SK-N-SH treated with all-trans-retinoic acid at 6 μM for 48 hours (cell line): ENCODE measurements around the gene C1QTNF2.

Experiments
- ATAC-seq: fragments of 200-7000 bp; cut with Tn5 transposase; 3 replicates; pipeline ENCODE4 v1.9.1; 2020; ENCODE audit warnings: mild to moderate bottlenecking, moderate library complexity
- ARNTL ChIP-seq: fragments of 450-650 bp; formaldehyde crosslinking; IDR thresholded peaks from 2 replicates; pipeline ENCODE4 v1.5.0; 2020; ENCODE audit warnings: low read depth, mild to moderate bottlenecking, moderate library complexity, borderline replicate concordance
- CSDC2 ChIP-seq: fragments of 250-450 bp; sonication (Bioruptor Pico); IDR thresholded peaks from 2 replicates; pipeline ENCODE4 v1.5.0; 2020; ENCODE audit warnings: mild to moderate bottlenecking, moderate library complexity
- CSRNP3 ChIP-seq: fragments of 250-450 bp; sonication (Bioruptor Pico); IDR thresholded peaks from 2 replicates; pipeline ENCODE4 v1.5.1; 2021; ENCODE audit warnings: mild to moderate bottlenecking, moderate library complexity
- GLIS3 ChIP-seq: fragments of 250-450 bp; sonication (Bioruptor Pico); IDR thresholded peaks from 2 replicates; pipeline ENCODE4 v1.5.0; 2020; ENCODE audit warnings: mild to moderate bottlenecking, moderate library complexity
- ISL1 ChIP-seq: fragments of 250-450 bp; sonication (Bioruptor Pico); IDR thresholded peaks from 2 replicates; pipeline ENCODE4 v2.1.2; 2022; ENCODE audit warnings: mild to moderate bottlenecking, moderate library complexity
- OSR1 ChIP-seq: fragments of 250-450 bp; sonication (Bioruptor Pico); IDR thresholded peaks from 2 replicates; pipeline ENCODE4 v1.8.0; 2022; ENCODE audit warnings: moderate library complexity, mild to moderate bottlenecking, inconsistent platforms
- PPARA ChIP-seq: fragments of 250-450 bp; sonication (Bioruptor Pico); IDR thresholded peaks from 2 replicates; pipeline ENCODE4 v1.5.0; 2020; ENCODE audit warnings: mild to moderate bottlenecking, borderline replicate concordance
- RARB ChIP-seq: fragments of 250-450 bp; sonication (Bioruptor Pico); IDR thresholded peaks from 2 replicates; pipeline ENCODE4 v1.8.0; 2021; ENCODE audit warnings: mild to moderate bottlenecking, moderate library complexity
- SNAI2 ChIP-seq: fragments of 250-450 bp; sonication (Bioruptor Pico); IDR thresholded peaks from 2 replicates; pipeline ENCODE4 v1.5.0; 2020; ENCODE audit warnings: mild to moderate bottlenecking, moderate library complexity
- TCF4 ChIP-seq: fragments of 250-450 bp; sonication (Bioruptor Pico); IDR thresholded peaks from 2 replicates; pipeline ENCODE4 v1.8.0; 2021; ENCODE audit warnings: mild to moderate bottlenecking, moderate library complexity, borderline replicate concordance
- TOX ChIP-seq: fragments of 250-450 bp; sonication (Bioruptor Pico); IDR thresholded peaks from 2 replicates; pipeline ENCODE4 v1.8.0; 2021; ENCODE audit warnings: mild to moderate bottlenecking, moderate library complexity, borderline replicate concordance
- TSHZ2 ChIP-seq: fragments of 250-450 bp; sonication (Bioruptor Pico); IDR thresholded peaks from 2 replicates; pipeline ENCODE4 v1.5.0; 2020; ENCODE audit warnings: mild to moderate bottlenecking, moderate library complexity
- ZC3H10 ChIP-seq: fragments of 250-450 bp; sonication (Bioruptor Pico); IDR thresholded peaks from 2 replicates; pipeline ENCODE4 v1.5.1; 2021; ENCODE audit warnings: mild to moderate bottlenecking, moderate library complexity
- ZFP3 ChIP-seq: fragments of 250-450 bp; sonication (Bioruptor Pico); IDR thresholded peaks from 2 replicates; pipeline ENCODE4 v1.5.0; 2020; ENCODE audit warnings: mild to moderate bottlenecking, moderate library complexity
- ZFP30 ChIP-seq: fragments of 450-650 bp; formaldehyde crosslinking; IDR thresholded peaks from 2 replicates; pipeline ENCODE4 v1.5.0; 2022; ENCODE audit warnings: mild to moderate bottlenecking, moderate library complexity
- ZNF565 ChIP-seq: fragments of 450-650 bp; formaldehyde crosslinking; conservative IDR thresholded peaks from 2 replicates; pipeline ENCODE4 v1.5.0; 2020; ENCODE audit warnings: low read depth, mild to moderate bottlenecking, moderate library complexity
- ZNF70 ChIP-seq: fragments of 450-650 bp; formaldehyde crosslinking; IDR thresholded peaks from 2 replicates; pipeline ENCODE4 v1.5.0; 2020; ENCODE audit warnings: mild to moderate bottlenecking, moderate library complexity
- ZNF8 ChIP-seq: fragments of 450-650 bp; formaldehyde crosslinking; IDR thresholded peaks from 2 replicates; pipeline ENCODE4 v1.5.0; 2020; ENCODE audit warnings: mild to moderate bottlenecking, moderate library complexity

Gene C1QTNF2

DNA sequence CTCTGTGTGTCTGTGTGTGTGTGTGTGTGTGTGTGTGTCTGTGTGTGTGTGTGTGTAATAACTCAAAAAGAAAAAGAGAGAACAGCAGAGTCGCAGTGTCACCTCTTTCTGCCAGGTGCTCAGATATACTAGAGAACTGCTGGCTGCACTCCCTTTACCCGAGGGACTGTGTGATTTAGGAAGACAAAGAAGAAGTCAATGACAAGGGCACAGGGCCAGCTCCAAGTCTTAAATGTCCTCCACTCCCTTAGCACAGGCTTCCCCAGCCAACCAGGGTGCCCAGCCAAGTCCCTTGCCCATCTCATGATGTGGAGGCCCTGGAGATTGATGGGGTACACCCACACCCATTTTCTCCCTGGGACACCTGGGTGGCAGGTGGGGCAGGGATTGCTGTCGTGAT lies 66.7 kb downstream of the C1QTNF2 start:
- no peak for ATAC-seq
- TF ChIP-seq RARB (CRISPR knock-in tag), result no peak
- no peak for TF ChIP-seq ZC3H10 (CRISPR knock-in tag)
- no peak for TF ChIP-seq SNAI2
- TF ChIP-seq ZFP3 (CRISPR knock-in tag), result no peak
- no peak for TF ChIP-seq OSR1
- TF ChIP-seq ZFP30, result no peak
- no peak for TF ChIP-seq PPARA (CRISPR knock-in tag)
- no peak for TF ChIP-seq CSRNP3 (CRISPR knock-in tag)
- TF ChIP-seq ZNF8 (CRISPR knock-in tag), result no peak

GRCh38 chr5:160298189-160298588 lies 72.2 kb downstream of the C1QTNF2 start:
- TF ChIP-seq OSR1 (no peak), GLIS3 (CRISPR knock-in tag) (no peak), TCF4 (CRISPR knock-in tag) (no peak), ZC3H10 (CRISPR knock-in tag) (no peak), TOX (no peak), ZNF70 (CRISPR knock-in tag) (no peak), SNAI2 (no peak), ZFP30 (no peak), TSHZ2 (CRISPR knock-in tag) (no peak), CSRNP3 (CRISPR knock-in tag) (no peak), RARB (CRISPR knock-in tag) (no peak), CSDC2 (CRISPR knock-in tag) (no peak), ARNTL (CRISPR knock-in tag) (no peak), ZNF8 (CRISPR knock-in tag) (no peak), PPARA (CRISPR knock-in tag) (no peak)
- TF ChIP-seq, all 23 proteins: peak for 0
- ATAC-seq, result no peak

GRCh38 chr5:160297776-160298175 lies 72.7 kb downstream of the C1QTNF2 start:
- no peak for ATAC-seq
- no peak for TF ChIP-seq ZC3H10 (CRISPR knock-in tag)
- no peak for TF ChIP-seq ZNF8 (CRISPR knock-in tag)
- TF ChIP-seq ISL1 (CRISPR knock-in tag), result no peak
- TF ChIP-seq PPARA (CRISPR knock-in tag), result no peak
- no peak for TF ChIP-seq ZNF565 (CRISPR knock-in tag)
